Myocyte (in vitro differentiated cells): ENCODE measurements around the gene NEBL. TPM values are rescaled to one million over a fixed set of nuclear protein-coding genes. Genes with fewer than 3 reads are reported as not detected.
"Not testable (repeated sequence)": the region's sequence is repeated elsewhere in the genome, so short reads cannot be mapped to it uniquely, and the experiment has no call there.

Experiments
- DNase-seq: peaks from one replicate; pipeline ENCODE4 v3.0.0-alpha.2; 2012; ENCODE audit warnings: low read depth
- polyA plus RNA-seq: library from polyadenylated mRNA; unstranded; fragments of >200 nt; gene quantifications from one replicate; pipeline ENCODE4 v1.2.1, GENCODE V29; 2012; ENCODE audit warnings: missing spikeins
- total RNA-seq: library from RNA; depleted of rRNA; stranded (reverse); fragments of >200 nt; gene quantifications from 2 replicates; pipeline ENCODE4 v1.2.3, GENCODE V29; 2014

Gene NEBL, protein sequence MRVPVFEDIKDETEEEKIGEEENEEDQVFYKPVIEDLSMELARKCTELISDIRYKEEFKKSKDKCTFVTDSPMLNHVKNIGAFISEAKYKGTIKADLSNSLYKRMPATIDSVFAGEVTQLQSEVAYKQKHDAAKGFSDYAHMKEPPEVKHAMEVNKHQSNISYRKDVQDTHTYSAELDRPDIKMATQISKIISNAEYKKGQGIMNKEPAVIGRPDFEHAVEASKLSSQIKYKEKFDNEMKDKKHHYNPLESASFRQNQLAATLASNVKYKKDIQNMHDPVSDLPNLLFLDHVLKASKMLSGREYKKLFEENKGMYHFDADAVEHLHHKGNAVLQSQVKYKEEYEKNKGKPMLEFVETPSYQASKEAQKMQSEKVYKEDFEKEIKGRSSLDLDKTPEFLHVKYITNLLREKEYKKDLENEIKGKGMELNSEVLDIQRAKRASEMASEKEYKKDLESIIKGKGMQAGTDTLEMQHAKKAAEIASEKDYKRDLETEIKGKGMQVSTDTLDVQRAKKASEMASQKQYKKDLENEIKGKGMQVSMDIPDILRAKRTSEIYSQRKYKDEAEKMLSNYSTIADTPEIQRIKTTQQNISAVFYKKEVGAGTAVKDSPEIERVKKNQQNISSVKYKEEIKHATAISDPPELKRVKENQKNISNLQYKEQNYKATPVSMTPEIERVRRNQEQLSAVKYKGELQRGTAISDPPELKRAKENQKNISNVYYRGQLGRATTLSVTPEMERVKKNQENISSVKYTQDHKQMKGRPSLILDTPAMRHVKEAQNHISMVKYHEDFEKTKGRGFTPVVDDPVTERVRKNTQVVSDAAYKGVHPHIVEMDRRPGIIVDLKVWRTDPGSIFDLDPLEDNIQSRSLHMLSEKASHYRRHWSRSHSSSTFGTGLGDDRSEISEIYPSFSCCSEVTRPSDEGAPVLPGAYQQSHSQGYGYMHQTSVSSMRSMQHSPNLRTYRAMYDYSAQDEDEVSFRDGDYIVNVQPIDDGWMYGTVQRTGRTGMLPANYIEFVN
- 0.03 TPM in 1 of 2 replicates, not detected in the other for total RNA-seq
- polyA plus RNA-seq = 0.03 TPM

DNA sequence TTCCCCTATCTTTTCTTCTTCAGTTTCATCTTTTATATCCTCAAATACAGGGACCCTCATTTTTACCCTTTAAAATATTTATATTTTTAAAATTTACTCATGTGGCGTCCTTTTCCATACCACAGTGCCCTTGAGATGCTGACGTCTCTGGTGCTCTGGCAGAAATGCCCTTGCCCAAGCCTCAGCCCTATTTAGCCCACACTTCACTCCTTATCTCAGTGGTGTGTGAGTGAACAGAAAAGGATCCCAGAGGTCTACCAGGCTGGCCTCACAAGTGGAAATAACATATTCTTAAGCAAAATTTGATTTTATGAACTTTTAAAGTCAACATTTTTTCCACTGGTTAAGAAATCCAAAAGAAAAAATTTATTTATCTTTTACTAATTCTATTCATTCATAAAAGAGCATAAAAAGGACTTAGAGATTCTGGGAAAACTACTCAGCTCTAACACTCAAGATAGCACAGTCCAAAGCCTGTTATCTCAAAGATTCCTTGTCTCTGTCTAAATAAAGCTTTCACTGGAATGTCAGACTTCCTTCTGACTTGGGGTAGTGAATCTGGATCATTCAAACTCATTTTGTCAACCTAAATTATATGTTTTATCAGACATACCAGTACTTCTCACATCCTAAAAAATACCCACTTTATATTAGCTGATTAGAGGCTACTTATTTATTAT lies at the start of gene NEBL:
NEBL (minus strand) TSS at position 166 of the 680 bp plus-strand sequence; CDS start at position 60, 106 bp downstream.
- DNase-seq = no peak

GRCh38 chr10:20945546-20946332 lies 48.6 kb upstream of the NEBL start:
- no peak for DNase-seq

GRCh38 chr10:20944789-20945502 lies 47.8 kb upstream of the NEBL start:
- DNase-seq = no peak

- DNase-seq = not testable (repeated sequence)
Observed at GRCh38 chr10:20939414-20939813, 42.3 kb upstream of the NEBL start.

- DNase-seq = no peak
Observed at GRCh38 chr10:20936396-20936795, 39.3 kb upstream of the NEBL start.

GRCh38 chr10:20935931-20936330 lies 38.8 kb upstream of the NEBL start:
- no peak for DNase-seq

GRCh38 chr10:20935301-20935700 lies 38.2 kb upstream of the NEBL start:
- DNase-seq = no peak

GRCh38 chr10:20933705-20934104 lies 36.6 kb upstream of the NEBL start:
- DNase-seq = no peak

DNA sequence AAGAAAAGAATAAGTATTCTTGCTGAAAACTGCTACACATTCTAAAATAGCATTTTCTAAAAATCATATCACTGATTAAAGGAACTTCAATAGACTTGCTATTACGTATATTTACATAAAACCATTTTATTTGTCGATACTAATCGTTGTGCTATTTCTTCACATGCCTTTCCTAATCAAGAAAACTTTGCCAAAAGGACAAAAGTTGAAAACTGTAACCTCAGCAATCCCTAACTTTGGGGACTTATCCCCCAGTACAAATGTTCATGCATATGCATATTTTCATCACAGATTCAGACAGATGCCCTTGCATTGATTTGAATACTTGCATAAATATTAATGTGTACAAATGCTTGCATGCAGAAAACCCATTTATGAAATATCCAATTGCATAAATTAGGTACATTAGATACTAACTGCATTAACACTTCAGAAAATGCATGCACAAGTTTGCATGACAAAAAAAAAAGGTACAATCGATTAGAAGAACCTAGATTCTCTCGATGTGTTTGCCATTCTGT lies 35.6 kb upstream of the NEBL start:
- DNase-seq = no peak

GRCh38 chr10:20931156-20931795 lies 34.2 kb upstream of the NEBL start:
- no peak for DNase-seq

DNA sequence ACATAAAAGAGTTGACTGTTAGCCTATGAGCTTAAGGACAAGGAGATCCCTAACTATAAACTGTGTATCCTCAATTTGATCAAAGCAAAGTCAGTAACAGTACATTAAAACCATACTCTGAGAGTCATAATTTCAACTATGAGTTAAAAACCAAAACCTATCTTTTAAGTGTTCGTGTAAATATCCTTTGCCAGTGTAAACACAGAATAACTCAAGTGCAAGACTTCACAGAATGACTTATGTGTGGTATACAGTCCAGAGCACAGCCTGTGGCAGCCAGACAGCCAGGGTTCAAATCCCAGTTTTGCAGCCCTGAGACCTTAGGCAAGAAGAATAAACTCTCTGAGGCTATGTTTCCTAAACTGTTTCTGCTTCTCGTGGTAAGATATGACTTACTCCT lies 30.3 kb upstream of the NEBL start:
- DNase-seq = no peak

GRCh38 chr10:20922451-20922850 lies 25.3 kb upstream of the NEBL start:
- DNase-seq = no peak

- no peak for DNase-seq
Observed at GRCh38 chr10:20922033-20922432, 24.9 kb upstream of the NEBL start.

DNA sequence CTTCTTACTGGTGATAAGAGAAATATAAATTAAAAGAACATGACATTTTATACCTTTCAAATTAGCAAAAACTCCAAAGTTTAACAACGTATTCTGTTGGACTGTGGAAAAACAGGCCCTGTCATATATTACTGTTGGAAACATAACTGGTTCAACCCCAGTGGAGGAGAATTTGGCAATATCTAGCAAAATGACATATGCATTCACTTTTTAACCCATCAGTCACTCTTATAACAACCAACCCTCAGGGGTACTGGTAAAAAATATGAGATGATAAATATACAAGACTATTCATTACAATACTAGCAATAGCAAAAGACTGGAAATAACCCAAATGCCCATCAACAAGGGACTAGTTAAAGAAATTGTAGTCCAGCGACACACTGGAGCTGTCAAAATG lies 22.9 kb upstream of the NEBL start:
- no peak for DNase-seq

DNA sequence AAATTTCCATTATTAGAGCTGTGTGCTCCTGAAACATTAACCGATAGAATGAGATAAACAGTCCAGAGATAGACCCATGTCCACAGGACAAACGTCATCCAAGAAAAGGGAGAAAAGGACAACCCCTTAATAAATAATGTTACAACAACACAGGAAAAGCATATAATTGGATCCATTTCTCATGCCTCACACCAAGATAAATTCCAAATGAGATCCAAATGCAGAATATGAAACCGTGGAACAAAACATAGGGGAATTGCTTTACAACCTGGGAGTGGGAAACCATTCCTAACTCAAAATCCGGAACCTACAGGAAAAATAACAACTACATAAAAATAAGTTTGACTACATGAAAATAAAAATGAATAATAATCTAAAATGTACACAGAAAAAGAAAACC lies 22.4 kb upstream of the NEBL start:
- no peak for DNase-seq

DNA sequence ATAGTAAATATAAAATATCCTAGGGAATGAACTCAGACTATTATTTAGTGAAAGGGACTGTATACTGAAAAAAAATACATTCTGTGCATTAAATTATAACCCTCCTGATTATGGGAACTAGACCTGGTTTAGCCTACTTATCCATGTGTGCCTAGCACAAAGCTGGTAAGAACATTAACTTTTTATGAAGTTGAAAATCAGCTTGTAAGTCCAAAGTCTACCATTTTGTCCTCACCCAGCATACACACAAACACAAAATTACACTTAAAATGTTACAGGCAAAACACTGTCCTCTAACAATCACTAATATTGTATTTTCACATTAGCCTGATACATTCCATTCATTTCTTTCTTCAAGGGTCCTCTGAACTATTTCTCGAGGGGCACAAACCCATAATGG lies 19.9 kb upstream of the NEBL start:
- DNase-seq = no peak

DNA sequence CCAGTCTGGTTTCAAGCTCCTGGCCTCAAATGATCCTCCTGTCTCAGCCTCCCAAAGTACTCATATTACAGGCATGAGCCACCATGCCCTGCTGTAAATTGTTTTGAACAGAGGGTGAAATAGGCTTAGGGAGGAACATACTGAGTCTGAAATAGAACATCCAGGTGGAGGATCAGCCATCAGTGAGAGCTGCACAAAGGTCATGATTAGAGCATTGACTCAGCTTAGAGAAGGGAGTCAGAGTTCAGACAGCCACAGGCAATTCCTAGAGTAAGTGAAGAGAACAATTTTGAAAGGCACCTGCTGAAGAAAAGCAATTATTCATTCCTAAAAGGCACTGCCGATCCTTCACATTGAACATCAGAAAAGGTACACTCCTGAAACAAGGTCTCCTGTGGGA lies 15.9 kb upstream of the NEBL start:
- DNase-seq = no peak

- DNase-seq = no peak
Observed at GRCh38 chr10:20911626-20912025, 14.5 kb upstream of the NEBL start.

GRCh38 chr10:20909801-20910200 lies 12.7 kb upstream of the NEBL start:
- DNase-seq = no peak
